Kidney (tissue), 14 donors: ENCODE measurements around the gene PCDHA10. TPM values are rescaled to one million over a fixed set of nuclear protein-coding genes. Genes with fewer than 3 reads are reported as not detected.
"Not testable (repeated sequence)": the region's sequence is repeated elsewhere in the genome, so short reads cannot be mapped to it uniquely, and the experiment has no call there.

ENCODE experiments used
- DNase-seq, 5 donors: peaks; one replicate each; pipeline ENCODE4 v3.0.0-alpha.2; 2013 to 2020
- FAIRE-seq: peaks from 2 replicates; lab custom pipeline; 2012; peaks lifted over from hg19 to GRCh38; lab: Jason Lieb, UNC
- H3K27ac ChIP-seq, 2 donors: one replicate each; pipeline ENCODE4 v1.7.0; 2013; ENCODE audit warnings: low read depth in 2 of 2, low read length in 2 of 2, inconsistent platforms in 1 of 2
- H3K27me3 ChIP-seq: one replicate; pipeline ENCODE4 v1.7.1; 2013; ENCODE audit warnings: low read length, inconsistent platforms; ENCODE audit not compliant: control insufficient read depth, insufficient read depth
- H3K36me3 ChIP-seq, 3 donors: one replicate each; pipeline versions ENCODE4 v1.7.0 to v1.7.1; 2013; ENCODE audit warnings: low read length in 3 of 3, control low read depth in 1 of 3, inconsistent platforms in 1 of 3; ENCODE audit not compliant: insufficient read depth in 3 of 3, control insufficient read depth in 2 of 3
- H3K4me1 ChIP-seq, 3 donors: one replicate each; pipeline versions ENCODE4 v1.7.0 to v1.7.1; 2013; ENCODE audit warnings: low read length in 3 of 3, inconsistent platforms in 1 of 3, low read depth in 1 of 3; ENCODE audit not compliant: control insufficient read depth in 2 of 3, insufficient read depth in 2 of 3
- H3K4me3 ChIP-seq, 3 donors: one replicate each; pipeline versions ENCODE4 v1.7.0 to v1.8.1; 2013; ENCODE audit warnings: low read length in 3 of 3, control low read depth in 1 of 3, inconsistent platforms in 1 of 3
- H3K9ac ChIP-seq, 3 donors: one replicate each; pipeline versions ENCODE4 v1.7.0 to v1.7.1; 2013; ENCODE audit warnings: low read length in 3 of 3, control low read depth in 1 of 3, inconsistent platforms in 1 of 3
- H3K9me3 ChIP-seq, 3 donors: one replicate each; pipeline versions ENCODE4 v1.7.0 to v1.7.1; 2013; ENCODE audit warnings: low read length in 3 of 3, control low read depth in 1 of 3, inconsistent platforms in 1 of 3; ENCODE audit not compliant: control insufficient read depth in 2 of 3, insufficient read depth in 1 of 3
- intact Hi-C: fragments of 100-400 bp; cut with DNase I; formaldehyde crosslinking; loops from one replicate; pipeline ENCODE4 v1.11.1; 2022
- polyA plus RNA-seq: library from polyadenylated mRNA; stranded (reverse); fragments of 350-450 nt; fragmentation: Illumina TruSeq; extraction: RNeasy Lipid Tissue Mini Kit (QIAGEN cat#74804); gene quantifications from one replicate; pipeline ENCODE4 v1.2.3, GENCODE V29; 2014; ENCODE audit warnings: low read depth, low replicate concordance; ENCODE audit not compliant: insufficient read depth
- total RNA-seq: library from RNA; stranded (reverse); fragmentation: NEBNext Ultra II Directional; extraction: Animal tissue kit (Norgen Biotek cat#: 25700); gene quantifications from one replicate; pipeline ENCODE4 v1.2.1, GENCODE V29; 2021
- TF ChIP-seq, protein P1 (sequence below): IDR thresholded peaks from 3 replicates; pipeline ENCODE4 v1.5.1; 2012; ENCODE audit warnings: mild to moderate bottlenecking, moderate library complexity, borderline replicate concordance; ENCODE audit not compliant: insufficient read depth; ENCODE audit errors: extremely low read depth
- donor health status: control.
- donor health status: control.
- donor health status: control.
- donor health status: control.
- donor health status: control.
- donor health status: DM: yes; HTN: yes; CAD: no.
- donor health status: Normal renal cell carcinoma (clear cell type).

The PCDHA10 gene
- total and polyA plus RNA-seq, 2 donors from 2014 or later, result 1.7 to 7.6 TPM

- Histone ChIP-seq H3K9ac (no peak within 1 kb of the TSS), H3K9me3 (peaks cover 0 to 8% (median 2%) of the 10 kb centered on the region in 3 donors), H3K36me3 (no peaks in the 10 kb centered on the region), H3K27ac (no peak within 1 kb of the TSS), H3K4me1 (no peaks in the 10 kb centered on the region), H3K27me3 (no peaks in the 10 kb centered on the region), H3K4me3 (peak within 1 kb of the TSS in 1 of 3 donors; percentile 52)
- intact Hi-C loops, result no loop called here
- TF ChIP-seq, protein P1, sequence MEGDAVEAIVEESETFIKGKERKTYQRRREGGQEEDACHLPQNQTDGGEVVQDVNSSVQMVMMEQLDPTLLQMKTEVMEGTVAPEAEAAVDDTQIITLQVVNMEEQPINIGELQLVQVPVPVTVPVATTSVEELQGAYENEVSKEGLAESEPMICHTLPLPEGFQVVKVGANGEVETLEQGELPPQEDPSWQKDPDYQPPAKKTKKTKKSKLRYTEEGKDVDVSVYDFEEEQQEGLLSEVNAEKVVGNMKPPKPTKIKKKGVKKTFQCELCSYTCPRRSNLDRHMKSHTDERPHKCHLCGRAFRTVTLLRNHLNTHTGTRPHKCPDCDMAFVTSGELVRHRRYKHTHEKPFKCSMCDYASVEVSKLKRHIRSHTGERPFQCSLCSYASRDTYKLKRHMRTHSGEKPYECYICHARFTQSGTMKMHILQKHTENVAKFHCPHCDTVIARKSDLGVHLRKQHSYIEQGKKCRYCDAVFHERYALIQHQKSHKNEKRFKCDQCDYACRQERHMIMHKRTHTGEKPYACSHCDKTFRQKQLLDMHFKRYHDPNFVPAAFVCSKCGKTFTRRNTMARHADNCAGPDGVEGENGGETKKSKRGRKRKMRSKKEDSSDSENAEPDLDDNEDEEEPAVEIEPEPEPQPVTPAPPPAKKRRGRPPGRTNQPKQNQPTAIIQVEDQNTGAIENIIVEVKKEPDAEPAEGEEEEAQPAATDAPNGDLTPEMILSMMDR, result no peak
- DNase-seq (no peak), FAIRE-seq (no peak)
Observed at GRCh38 chr5:140875085-140876065, 19.7 kb downstream of the PCDHA10 start, which contains the start of gene PCDHA12. TSS of gene PCDHA12 (plus strand) at chr5:140875308. CDS start at chr5:140875473, 165 bp downstream.

DNA sequence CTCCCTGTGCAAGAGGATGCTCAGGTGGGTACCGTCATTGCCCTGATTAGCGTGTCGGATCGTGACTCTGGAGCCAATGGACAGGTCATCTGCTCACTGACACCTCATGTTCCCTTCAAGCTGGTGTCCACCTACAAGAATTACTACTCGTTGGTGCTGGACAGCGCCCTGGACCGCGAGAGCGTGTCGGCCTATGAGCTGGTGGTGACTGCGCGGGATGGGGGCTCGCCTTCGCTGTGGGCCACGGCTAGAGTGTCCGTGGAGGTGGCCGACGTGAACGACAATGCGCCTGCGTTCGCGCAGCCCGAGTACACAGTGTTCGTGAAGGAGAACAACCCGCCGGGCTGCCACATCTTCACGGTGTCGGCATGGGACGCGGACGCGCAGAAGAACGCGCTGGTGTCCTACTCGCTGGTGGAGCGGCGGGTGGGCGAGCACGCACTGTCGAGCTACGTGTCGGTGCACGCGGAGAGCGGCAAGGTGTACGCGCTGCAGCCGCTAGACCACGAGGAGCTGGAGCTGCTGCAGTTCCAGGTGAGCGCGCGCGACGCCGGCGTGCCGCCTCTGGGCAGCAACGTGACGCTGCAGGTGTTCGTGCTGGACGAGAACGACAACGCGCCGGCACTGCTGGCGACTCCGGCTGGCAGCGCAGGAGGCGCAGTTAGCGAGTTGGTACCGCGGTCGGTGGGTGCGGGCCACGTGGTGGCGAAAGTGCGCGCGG lies 21.0 kb downstream of the PCDHA10 start:
- H3K27ac ChIP-seq, H3K4me1 ChIP-seq, H3K4me3 ChIP-seq, H3K27me3 ChIP-seq, H3K9me3 ChIP-seq, intact Hi-C loops, H3K36me3 ChIP-seq, FAIRE-seq, H3K9ac ChIP-seq: not testable (repeated sequence)
- DNase-seq, result peak in 1 of 5 donors; percentile 57

- FAIRE-seq (no peak), DNase-seq (peak in 1 of 5 donors; percentile 59)
- Histone ChIP-seq H3K9ac (no peak overlapping the region), H3K4me1 (no peaks in the 10 kb centered on the region), H3K36me3 (no peaks in the 10 kb centered on the region), H3K27me3 (no peaks in the 10 kb centered on the region), H3K27ac (no peak overlapping the region), H3K9me3 (peaks cover 0 to 7% (median 5%) of the 10 kb centered on the region in 3 donors), H3K4me3 (no peak overlapping the region)
- intact Hi-C loops, result no loop called here
- TF ChIP-seq, protein P1, result no peak
Observed at GRCh38 chr5:140877262-140877581, 21.5 kb downstream of the PCDHA10 start.
